Stimulated activated CD8-positive, alpha-beta memory T cell treated with anti-CD3 and anti-CD28 coated beads, Interleukin-2, amount 100 ng/mL, for 1 hour (primary cell): ENCODE measurements around the gene TRIM17.

Experiments used
- DNase-seq, 2 donors: peaks; one replicate each; pipeline ENCODE4 v3.0.0-alpha.2; 2020; ENCODE audit warnings: low read depth in 2 of 2

TRIM17 gene

DNA sequence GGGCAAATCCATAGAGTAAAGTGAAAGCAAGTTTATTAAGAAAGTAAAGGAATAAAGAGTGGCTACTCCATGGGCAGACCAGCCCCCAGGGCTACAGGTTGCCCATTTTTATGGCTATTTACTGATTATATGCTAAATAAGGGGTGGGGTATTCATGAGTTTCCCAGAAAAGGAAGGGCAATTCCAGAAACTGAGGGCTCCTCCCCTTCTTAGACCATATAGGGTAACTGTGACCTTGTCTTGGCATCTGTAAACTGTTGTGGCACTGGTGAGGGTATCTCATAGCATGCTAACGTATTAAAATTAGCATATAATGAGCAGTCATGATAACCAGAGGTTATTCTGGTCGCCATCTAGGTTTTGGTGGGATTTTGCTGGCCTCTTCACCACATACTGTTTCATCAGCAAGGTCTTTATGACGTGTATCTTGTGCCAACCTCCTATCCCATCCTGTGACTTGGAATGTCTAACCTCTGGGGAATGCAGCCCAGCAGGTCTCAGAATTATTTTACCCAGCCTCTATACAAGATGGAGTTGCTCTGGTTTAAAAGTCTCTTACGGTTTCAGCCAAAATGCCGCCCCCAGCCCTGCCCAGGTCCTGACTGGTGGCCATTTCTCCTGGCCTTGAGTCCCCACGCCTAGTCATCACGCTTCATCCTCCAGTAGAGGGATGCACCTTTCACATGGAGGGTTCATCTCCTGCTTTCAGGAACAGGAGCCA is 982 bp upstream of the TRIM17 start:
- no peak for DNase-seq

DNA sequence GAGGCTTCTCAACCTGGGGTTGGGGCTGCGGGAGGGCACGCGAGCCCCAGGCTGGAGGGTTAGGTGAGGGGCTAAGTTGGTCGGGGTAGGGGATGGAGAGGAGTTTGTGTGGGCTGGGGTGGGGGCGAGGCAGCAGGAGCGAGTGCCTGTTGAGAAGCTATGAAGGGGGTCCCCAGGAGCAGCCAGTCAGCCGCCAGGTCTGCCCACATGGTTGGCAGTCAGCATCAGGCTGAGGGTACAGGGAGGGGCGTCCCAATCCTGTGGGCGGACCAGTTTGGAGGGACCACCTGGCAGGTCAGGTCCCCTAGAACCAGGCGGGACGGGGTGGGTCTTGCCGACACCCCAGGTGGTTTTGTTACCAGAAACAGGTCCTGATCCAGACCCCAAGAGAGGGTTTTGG is 400 bp upstream of the TRIM17 start:
- no peak for DNase-seq

DNA sequence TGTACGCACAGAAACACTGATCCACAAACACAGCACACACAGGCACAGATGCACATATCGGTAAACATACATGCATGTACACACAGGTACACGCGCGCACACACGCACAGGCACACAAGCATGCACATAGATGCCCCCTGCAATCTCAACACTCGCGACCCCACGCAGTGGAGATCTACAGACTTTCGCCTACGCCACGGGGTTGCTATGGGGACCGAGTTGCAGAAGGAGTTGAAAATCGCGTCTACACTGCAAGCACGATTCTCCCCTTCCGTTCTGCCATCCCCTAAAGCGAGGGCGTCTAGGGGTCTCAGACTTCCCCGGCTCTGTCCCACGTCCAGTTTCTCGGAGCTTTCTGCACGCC is 826 bp downstream of the TRIM17 start:
- DNase-seq: no peak

DNA sequence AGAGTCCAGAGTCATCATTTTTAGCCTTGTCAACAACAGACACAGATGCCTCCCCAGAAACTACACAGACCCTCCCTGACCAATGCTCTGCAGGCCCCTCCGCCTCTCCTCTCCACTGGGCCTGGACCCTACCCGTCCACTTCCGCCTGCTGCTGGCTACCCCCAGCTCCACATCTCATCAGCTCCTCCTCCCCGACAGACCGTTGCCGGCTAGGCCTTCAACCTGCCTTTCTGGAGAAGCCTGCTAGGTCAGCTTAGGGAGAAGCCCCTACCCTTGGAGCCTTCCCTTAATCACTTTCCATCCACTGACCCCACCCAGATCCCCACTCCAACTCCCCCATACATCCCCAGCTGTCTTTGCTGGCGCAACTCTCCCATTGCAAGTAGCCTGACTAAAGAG is 1.4 kb downstream of the TRIM17 start:
- no peak for DNase-seq

DNA sequence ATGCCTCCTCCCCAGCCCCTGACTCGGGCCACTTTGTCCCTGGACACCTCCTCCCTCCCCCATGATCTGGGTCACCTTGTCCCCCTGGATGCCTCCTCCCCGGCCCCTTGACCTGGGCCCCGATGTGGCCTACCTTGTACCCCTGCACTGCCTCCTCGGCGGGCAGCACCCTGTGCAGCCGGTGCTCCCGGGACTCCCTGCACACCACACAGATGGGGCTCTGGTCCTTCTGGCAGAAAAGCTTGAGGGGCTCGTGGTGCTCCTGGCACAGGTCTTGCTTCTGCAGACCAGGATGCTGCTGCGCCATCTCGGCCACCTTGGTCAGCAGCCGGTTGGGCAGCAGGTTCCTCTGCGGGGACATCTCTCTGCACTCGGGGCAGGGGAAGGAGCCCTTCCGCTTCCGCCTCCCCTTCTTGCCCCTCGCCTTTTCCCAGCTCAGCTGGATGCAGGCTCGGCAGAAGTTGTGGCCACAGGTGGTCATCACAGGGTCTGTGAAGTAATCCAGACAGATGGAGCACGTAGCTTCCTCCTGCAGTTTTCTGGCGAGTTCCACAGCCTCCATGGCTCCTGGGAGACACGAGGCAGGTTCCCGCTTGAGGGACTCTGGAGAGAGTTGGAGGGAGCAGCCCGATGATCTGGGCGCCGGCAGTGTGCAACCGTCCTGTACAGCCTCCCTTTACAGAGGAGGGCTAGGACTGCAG is 2.0 kb downstream of the TRIM17 start:
- DNase-seq: no peak

DNA sequence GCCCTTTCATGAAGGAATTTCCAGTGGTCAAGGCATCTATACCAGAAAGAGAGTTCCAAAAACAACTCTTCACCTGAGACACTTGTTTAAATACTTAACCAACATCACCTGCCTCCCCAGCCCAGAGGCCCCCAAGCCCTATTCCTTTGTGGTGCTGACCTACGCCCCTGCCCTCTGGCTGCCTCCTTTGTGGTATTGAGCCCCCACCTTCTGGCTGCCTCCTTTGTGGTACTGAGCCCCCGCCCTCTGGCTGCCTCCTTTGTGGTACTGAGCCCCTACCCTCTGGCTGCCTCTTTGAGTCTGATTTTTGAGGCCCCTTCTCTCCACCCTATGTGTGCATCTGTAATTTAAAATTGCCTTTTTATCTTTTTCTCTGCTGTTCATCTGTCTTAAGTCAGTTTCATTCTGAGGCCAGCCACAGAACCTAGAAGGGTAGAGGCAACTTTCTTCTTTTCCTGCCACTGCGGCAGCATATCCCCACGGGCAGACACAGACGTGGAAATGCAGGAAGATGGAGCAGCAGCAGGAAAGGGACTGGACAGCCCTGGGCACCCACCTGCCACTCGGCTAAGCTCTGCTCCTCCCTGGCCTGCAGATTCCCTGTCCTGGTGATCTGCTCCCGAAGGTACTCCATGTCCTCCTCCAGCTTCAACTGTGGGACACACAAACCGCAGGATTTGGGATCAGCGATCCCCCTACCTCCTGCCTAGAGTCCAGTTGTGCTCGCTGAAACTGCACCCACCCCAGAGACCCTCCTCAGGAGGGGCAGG is 3.2 kb downstream of the TRIM17 start:
- no peak for DNase-seq

DNA sequence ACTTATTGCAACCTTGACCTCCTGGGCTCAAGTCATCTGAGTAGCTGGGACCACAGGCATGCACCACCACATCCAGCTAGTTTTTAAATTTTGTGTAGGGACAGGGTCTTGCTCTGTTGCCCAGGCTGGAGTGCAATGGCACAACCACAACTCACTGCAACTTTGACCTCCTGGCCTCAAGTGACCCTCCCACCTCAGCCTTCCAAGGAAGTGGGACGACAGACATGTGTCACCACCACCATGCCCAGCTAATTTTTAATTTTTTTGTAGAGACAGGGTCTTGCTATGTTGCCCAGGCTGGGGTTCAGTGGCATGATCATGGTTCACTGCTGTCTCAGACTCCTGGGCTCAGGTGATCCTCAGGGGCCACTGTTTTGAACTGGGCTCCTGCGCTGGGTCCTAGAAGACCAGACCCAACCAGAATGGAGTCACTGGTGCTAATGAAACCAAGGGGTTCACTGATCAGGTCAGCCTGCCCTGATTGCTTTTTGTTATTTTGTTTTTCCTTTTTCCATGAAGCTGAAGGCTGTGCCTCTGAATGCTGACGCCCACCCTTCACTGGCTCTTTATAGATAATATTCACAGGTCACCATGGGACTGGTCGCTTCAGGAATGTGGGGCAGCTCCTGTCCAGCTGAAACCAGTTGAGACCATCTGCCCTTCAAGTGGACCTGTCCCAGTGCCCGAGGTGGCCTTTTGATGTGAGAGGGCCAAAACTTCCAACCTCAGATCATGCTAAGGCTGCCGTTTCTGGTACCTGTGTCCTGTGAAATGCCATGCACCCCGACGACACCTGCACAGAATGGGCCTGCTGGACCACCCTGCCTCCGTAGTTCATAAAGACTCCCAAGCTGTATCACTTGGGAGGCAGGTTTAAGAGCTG is 4.9 kb downstream of the TRIM17 start:
- DNase-seq: no peak

DNA sequence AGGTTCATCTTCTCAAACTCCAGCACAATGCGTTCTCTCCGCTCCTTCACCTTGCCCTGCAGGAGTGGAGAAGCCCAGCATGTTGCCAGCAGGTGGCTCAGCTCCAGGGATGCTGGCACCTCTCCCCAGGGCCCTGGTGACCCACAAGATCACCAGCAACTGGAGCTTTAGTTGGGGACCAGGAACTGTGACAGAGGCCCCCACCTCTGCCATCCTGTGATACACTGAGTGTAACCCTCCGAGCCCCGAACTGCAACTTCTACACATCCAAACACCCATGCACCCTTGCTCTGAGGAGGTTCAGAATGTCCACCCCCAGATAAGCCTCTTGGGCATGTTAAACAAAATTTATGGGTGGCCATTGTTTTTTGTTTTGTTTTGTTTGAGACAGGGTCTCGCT is 5.5 kb downstream of the TRIM17 start:
- DNase-seq: no peak

DNA sequence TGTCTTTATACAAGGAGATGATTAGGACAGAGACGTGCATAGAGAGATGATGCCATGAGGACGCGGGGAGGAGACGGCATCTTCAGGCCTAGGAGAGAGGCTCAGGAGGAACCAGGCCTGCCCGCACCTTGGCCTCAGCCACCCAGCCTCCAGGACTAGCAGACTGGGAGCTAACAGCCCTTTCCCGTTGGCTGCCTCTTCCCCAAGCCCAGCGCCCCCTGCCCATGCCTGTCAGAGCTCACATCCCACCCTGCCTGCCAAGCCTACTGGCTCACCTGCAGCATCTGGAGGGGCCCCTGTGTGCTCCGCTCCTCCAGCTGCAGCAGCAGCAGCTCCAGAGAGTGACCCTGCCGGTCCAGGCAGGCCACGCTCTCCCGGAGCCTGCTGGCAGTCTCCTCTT is 6.0 kb downstream of the TRIM17 start:
- DNase-seq: no peak

DNA sequence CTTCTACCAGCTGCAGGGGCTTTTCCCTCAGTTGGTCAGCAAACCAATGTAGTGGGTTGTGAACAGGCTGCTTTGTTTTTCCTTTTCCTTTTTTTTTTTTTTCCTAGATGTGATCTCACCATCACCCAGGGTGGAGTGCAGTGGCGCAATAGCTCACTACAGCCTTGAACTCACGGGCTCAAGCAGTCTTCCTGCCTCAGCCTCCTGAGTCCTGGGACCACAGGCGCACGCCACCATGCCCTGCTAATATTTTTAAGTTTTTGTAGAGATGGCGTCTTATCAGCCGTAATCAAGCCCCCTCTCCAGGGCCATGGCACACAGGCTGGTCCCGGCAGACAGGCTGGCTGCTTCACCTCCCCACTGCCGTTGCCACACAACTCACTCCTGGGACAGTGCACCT is 6.6 kb downstream of the TRIM17 start:
- DNase-seq: no peak

DNA sequence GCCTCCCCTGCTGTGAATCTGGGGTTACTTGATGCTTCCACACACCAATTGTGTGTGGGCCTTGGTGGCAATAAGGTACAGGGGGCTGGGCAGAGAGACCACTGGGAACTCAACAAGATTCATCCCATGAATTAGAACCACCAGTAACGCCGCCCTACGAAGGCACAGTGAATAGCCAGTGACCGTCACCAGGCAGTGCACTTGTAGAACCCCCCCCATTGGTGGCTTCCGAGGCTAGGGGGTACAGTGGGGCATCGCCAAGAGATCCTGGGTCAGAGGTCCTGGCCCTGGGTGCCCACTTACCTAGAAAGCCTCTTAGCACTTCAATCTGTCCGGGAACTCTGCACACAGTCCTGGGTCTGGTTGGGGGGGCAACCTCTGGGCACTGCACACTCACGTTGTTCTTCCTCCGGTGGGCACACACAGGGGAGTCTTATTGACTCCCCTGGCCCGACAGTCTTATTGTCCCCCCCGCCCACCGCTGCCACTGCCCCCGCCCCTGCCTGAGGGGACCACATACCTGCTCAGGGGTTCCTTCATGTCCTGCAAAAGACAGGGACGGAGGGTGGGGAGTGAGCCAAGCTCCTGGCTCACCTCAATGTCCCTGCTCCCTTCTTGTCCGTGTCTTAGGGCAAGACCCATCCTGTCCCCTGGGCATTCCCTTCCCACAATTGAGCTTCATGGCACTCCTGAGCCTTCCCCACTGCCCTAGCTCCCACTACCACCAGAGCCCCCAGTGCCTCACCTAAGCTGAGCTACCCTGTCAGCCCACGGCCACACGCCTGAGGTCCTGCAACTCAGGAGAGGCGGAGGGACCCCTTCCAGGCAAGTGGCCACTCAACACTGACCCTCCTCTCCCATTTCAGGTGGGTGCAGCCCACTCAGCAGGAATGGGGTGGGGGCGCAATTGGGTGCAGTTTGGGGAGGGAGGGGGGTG is 7.5 kb downstream of the TRIM17 start:
- DNase-seq: no peak

DNA sequence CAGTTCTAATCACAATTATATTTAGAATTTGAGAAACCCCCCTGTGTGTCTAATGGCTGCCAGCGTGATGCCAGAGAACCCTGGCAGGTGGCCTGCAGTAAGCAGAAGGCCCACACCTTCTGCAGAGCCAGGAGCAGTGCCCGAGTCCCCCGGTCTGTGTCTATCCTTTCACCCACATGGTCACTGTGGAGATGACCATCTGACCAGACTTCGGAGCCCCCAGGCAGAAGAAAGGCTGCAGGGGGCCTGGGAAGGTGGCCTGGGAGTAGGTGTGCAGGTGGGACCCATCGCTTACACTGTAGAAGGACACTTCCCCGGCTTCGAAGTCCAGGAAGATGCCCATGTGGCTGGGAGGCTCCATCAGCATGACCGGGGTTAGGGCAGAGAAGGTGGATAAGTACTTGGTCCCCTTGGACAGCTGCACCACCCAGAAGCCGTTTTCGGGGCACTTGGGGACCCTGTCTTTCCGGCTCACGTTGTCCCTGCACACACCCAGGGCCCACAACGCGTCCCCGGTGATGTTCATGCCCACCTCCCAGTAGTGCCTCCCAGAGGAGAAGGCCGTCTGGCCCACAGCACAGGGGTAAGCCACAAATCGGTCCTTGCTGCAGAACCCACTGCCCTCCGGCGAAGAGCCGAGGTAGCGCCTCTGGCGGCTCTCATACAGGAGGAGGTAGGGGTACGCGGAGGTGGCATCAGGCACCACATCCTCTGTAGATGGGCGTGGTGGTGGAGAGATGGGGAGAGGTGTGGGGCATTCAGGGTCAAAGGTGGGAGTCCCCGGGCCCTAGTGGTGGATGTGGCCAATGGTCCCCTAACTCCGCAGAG is 8.4 kb downstream of the TRIM17 start:
- DNase-seq: no peak

DNA sequence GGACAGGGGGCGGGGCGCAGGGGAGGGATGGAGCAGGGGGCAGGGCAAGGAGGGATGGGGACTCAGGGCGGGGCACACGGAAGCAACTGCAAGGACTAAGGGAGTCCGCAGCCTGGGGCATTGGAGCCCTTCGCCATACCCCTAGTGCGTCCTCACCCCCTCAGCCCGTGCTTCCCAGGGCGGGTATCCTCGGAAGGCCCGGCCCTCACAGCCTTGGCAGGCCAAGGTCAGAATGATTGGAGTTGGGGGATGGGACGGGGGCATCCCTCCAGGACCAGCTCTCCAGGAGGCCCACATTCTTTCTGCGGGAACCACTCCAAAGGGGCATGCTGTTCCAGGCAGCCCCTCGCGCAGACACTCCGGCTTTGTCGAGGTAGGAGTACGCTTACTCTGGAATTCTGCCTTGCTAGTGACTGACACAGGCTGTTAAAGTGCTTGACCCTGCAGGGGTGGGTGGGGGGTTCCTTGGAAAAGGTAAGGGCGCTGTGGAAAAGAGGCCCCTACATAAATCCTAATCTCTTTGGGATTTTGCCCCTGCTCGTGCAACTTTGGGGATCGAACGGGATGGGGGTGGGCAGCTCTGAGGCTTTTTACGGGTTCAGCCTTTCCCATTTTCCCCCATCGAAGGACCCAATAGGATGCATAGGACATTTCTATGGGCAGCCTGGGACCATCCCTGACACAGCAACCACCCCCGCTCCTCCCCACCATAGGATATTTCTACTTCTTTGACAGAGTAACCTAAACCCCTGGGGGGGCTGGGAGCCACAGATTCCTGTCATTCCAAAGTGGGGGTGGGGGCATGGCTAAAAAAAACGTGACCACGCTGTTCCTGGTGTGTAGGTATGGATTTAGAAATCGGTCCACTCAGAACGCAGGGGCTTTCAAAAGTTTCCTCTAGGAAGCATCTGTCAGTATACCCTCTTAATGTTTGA is 9.3 kb downstream of the TRIM17 start:
- no peak for DNase-seq

DNA sequence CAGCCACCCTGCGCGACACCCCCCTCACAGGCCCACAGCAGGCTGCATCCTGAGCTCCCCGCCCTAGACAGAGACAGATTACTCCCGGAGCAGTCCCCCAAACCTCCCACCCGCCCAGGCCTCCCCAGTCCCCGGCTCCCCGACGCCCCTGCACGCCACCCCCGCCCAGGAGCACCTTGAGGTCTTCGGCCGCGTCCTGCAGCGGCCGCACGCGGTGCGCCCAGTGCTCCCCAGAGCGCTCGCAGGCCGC is 10.8 kb downstream of the TRIM17 start:
- DNase-seq: no peak

DNA sequence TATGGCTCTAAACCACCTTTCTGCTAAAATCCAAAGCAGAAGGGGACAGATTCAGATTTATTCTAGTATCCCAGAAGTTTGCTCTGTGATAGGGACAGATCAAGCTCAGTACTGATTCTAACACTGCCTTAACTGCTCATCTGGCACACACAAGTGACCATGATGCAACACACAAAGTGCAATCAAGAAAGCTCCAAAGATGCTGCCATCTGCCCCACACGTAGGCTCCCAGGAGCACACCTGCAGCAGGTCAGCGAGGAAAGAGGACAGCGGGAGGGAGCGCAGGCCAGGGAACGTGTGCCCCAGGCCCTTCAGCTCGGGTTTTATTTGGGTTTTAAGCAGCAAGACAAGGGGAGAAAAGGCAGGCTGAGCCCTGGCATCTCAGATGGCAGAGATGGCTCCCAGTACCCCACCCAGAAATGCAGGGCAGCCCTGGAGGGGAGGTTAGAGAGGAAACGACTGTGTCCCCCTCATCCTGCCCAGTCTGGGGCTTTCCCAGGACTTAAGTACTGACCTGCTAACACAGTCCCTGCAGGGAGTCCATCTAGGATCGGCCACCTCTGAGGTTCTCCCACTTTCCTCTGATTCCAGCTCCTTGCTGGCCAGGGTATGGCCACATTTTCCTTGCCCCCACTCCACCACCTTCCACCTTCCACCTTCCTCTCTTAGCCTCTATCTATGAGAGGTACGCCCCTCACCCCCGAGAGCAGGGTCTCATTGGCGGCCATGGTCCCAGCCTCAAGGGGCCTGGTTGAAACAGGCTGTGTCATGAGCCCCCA is 11.3 kb downstream of the TRIM17 start:
- no peak for DNase-seq

DNA sequence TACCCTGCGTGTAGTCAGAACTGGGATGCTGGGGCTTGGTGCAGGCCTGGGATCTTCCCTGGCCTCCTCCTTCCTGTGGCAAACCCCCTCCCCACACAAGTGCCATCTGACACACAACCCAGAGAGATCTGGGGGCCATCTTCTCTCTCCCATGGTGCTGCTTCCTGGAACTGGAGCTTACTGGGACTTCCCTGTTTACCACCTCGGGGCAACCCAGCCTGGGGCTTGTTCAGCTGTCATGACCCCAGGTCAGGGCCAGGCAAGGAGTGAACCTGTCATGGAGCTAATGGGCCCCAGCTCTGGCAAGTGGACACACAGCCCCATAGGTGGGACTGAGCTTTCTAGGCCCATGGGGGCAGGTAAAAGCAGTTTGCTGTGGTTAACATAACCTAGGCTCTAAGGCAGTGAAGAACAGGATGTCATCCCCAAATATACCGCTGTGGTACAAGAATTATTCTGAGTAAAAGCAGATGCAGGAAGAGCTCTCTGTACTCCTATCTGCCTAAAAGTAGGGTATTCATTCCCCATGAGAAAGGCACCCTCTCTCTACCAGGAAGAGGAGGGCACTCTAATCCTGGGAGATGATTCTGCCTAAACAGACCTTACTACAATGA is 12.4 kb downstream of the TRIM17 start:
- no peak for DNase-seq

DNA sequence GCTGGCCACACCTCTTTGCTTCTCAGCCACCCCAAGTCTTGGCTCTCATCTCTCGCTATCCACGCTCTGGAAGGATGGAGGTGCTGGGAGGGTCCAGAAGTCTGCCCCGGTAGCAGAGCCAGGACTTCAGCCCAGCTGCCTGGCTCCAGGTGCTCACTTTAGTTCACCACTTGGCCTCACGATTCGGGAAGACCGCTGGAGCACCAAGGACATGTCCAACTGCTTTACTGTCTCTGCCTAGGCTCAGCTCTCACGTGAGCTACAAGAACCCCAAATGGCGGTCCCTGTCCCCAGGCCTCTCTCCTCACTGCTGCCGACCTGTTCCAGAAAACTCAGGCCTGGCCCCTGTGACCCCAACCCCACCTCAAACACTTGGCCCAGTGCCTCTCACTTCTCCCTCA is 13.4 kb downstream of the TRIM17 start:
- no peak for DNase-seq

DNA sequence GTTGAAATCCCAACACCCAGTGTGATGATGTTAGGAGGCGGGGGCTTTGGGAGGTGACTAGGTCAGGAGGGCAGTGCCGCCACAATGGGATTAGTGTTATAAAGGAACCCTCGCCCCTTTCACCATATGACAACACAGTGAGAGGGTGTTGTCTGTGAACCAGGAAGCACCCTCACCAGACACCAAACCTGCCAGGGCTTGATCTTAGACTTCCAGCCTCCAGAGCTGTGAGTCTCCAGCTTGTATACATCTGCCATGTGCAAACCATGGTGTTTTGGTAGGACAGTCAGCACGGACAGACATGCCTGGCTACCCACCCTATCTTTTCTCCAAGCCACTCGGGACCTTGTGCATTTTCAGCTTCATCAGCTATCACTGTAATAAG is 14.0 kb downstream of the TRIM17 start:
- DNase-seq: no peak
